SK-N-SH treated with all-trans-retinoic acid at 6 μM for 48 hours (cell line): ENCODE results near the gene AGMO.

Experiments
- ATAC-seq: fragments of 200-7000 bp; cut with Tn5 transposase; 3 replicates; pipeline ENCODE4 v1.9.1; 2020; ENCODE audit warnings: mild to moderate bottlenecking, moderate library complexity
- BACH2 ChIP-seq: fragments of 250-450 bp; sonication (Bioruptor Pico); IDR thresholded peaks from 2 replicates; pipeline ENCODE4 v1.9.0; 2021; ENCODE audit warnings: mild to moderate bottlenecking, borderline replicate concordance
- CSDC2 ChIP-seq: fragments of 250-450 bp; sonication (Bioruptor Pico); IDR thresholded peaks from 2 replicates; pipeline ENCODE4 v1.5.0; 2020; ENCODE audit warnings: mild to moderate bottlenecking, moderate library complexity
- CSRNP3 ChIP-seq: fragments of 250-450 bp; sonication (Bioruptor Pico); IDR thresholded peaks from 2 replicates; pipeline ENCODE4 v1.5.1; 2021; ENCODE audit warnings: mild to moderate bottlenecking, moderate library complexity
- GLIS3 ChIP-seq: fragments of 250-450 bp; sonication (Bioruptor Pico); IDR thresholded peaks from 2 replicates; pipeline ENCODE4 v1.5.0; 2020; ENCODE audit warnings: mild to moderate bottlenecking, moderate library complexity
- ISL1 ChIP-seq: fragments of 250-450 bp; sonication (Bioruptor Pico); IDR thresholded peaks from 2 replicates; pipeline ENCODE4 v2.1.2; 2022; ENCODE audit warnings: mild to moderate bottlenecking, moderate library complexity
- PATZ1 ChIP-seq: fragments of 250-450 bp; sonication (Bioruptor Pico); IDR thresholded peaks from 2 replicates; pipeline ENCODE4 v1.8.0; 2020; ENCODE audit warnings: mild to moderate bottlenecking, moderate library complexity, borderline replicate concordance
- PPARA ChIP-seq: fragments of 250-450 bp; sonication (Bioruptor Pico); IDR thresholded peaks from 2 replicates; pipeline ENCODE4 v1.5.0; 2020; ENCODE audit warnings: mild to moderate bottlenecking, borderline replicate concordance
- RARB ChIP-seq: fragments of 250-450 bp; sonication (Bioruptor Pico); IDR thresholded peaks from 2 replicates; pipeline ENCODE4 v1.8.0; 2021; ENCODE audit warnings: mild to moderate bottlenecking, moderate library complexity
- SNAI2 ChIP-seq: fragments of 250-450 bp; sonication (Bioruptor Pico); IDR thresholded peaks from 2 replicates; pipeline ENCODE4 v1.5.0; 2020; ENCODE audit warnings: mild to moderate bottlenecking, moderate library complexity
- TCF4 ChIP-seq: fragments of 250-450 bp; sonication (Bioruptor Pico); IDR thresholded peaks from 2 replicates; pipeline ENCODE4 v1.8.0; 2021; ENCODE audit warnings: mild to moderate bottlenecking, moderate library complexity, borderline replicate concordance
- TOX ChIP-seq: fragments of 250-450 bp; sonication (Bioruptor Pico); IDR thresholded peaks from 2 replicates; pipeline ENCODE4 v1.8.0; 2021; ENCODE audit warnings: mild to moderate bottlenecking, moderate library complexity, borderline replicate concordance
- TSHZ2 ChIP-seq: fragments of 250-450 bp; sonication (Bioruptor Pico); IDR thresholded peaks from 2 replicates; pipeline ENCODE4 v1.5.0; 2020; ENCODE audit warnings: mild to moderate bottlenecking, moderate library complexity
- ZC3H10 ChIP-seq: fragments of 250-450 bp; sonication (Bioruptor Pico); IDR thresholded peaks from 2 replicates; pipeline ENCODE4 v1.5.1; 2021; ENCODE audit warnings: mild to moderate bottlenecking, moderate library complexity
- ZFP3 ChIP-seq: fragments of 250-450 bp; sonication (Bioruptor Pico); IDR thresholded peaks from 2 replicates; pipeline ENCODE4 v1.5.0; 2020; ENCODE audit warnings: mild to moderate bottlenecking, moderate library complexity
- ZFP30 ChIP-seq: fragments of 450-650 bp; formaldehyde crosslinking; IDR thresholded peaks from 2 replicates; pipeline ENCODE4 v1.5.0; 2022; ENCODE audit warnings: mild to moderate bottlenecking, moderate library complexity
- ZNF565 ChIP-seq: fragments of 450-650 bp; formaldehyde crosslinking; conservative IDR thresholded peaks from 2 replicates; pipeline ENCODE4 v1.5.0; 2020; ENCODE audit warnings: low read depth, mild to moderate bottlenecking, moderate library complexity
- ZNF70 ChIP-seq: fragments of 450-650 bp; formaldehyde crosslinking; IDR thresholded peaks from 2 replicates; pipeline ENCODE4 v1.5.0; 2020; ENCODE audit warnings: mild to moderate bottlenecking, moderate library complexity
- ZNF8 ChIP-seq: fragments of 450-650 bp; formaldehyde crosslinking; IDR thresholded peaks from 2 replicates; pipeline ENCODE4 v1.5.0; 2020; ENCODE audit warnings: mild to moderate bottlenecking, moderate library complexity
- TF ChIP-seq, protein P1 (sequence below): fragments of 250-450 bp; sonication (Bioruptor Pico); IDR thresholded peaks from 2 replicates; pipeline ENCODE4 v1.8.0; 2021; ENCODE audit warnings: low read depth, mild to moderate bottlenecking, moderate library complexity, borderline replicate concordance

AGMO gene

GRCh38 chr7:15317215-15317614 is 244.6 kb downstream of the AGMO start:
- TF ChIP-seq ZFP3, result no peak
- ATAC-seq, result no peak

- no peak for ATAC-seq
- no peak for TF ChIP-seq ZC3H10 (CRISPR knock-in tag)
- no peak for TF ChIP-seq TSHZ2 (CRISPR knock-in tag)
- TF ChIP-seq, protein P1, sequence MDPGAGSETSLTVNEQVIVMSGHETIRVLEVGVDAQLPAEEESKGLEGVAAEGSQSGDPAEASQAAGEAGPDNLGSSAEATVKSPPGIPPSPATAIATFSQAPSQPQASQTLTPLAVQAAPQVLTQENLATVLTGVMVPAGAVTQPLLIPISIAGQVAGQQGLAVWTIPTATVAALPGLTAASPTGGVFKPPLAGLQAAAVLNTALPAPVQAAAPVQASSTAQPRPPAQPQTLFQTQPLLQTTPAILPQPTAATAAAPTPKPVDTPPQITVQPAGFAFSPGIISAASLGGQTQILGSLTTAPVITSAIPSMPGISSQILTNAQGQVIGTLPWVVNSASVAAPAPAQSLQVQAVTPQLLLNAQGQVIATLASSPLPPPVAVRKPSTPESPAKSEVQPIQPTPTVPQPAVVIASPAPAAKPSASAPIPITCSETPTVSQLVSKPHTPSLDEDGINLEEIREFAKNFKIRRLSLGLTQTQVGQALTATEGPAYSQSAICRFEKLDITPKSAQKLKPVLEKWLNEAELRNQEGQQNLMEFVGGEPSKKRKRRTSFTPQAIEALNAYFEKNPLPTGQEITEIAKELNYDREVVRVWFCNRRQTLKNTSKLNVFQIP (CRISPR knock-in tag), result no peak
- no peak for TF ChIP-seq ZFP30 (CRISPR knock-in tag)
- no peak for TF ChIP-seq RARB (CRISPR knock-in tag)
- TF ChIP-seq ZNF8 (CRISPR knock-in tag), result no peak
- no peak for TF ChIP-seq SNAI2 (CRISPR knock-in tag)
These were observed 246.1 kb downstream of the AGMO start for GRCh38 chr7:15315678-15316077.

DNA sequence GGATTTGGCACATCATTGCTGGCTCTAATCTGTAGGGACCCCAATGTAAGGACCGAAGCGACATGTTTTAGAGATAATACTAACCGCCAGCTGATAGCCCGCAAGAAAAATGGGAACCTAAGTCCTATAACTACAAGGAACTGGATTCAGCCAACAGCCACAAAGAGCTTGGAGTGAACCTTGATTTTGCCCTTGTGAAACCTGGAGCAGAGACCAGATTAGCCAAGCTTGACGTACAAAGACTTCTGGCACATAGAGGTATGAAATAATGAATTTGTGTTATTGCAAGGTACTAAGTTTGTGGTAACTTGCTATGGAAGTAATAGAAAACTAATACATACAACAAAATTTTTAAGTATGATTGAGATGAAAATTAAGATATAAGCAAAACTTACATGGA is 246.9 kb downstream of the AGMO start:
- TF ChIP-seq RARB (CRISPR knock-in tag), result no peak
- no peak for TF ChIP-seq TSHZ2 (CRISPR knock-in tag)
- no peak for ATAC-seq

GRCh38 chr7:15313361-15313760 is 248.5 kb downstream of the AGMO start:
- no peak for ATAC-seq
- no peak for TF ChIP-seq SNAI2 (CRISPR knock-in tag)
- TF ChIP-seq RARB (CRISPR knock-in tag), result no peak
- TF ChIP-seq PPARA (CRISPR knock-in tag), result no peak
- no peak for TF ChIP-seq ZNF70
- no peak for TF ChIP-seq PATZ1 (CRISPR knock-in tag)
- no peak for TF ChIP-seq TOX (CRISPR knock-in tag)
- no peak for TF ChIP-seq BACH2 (CRISPR knock-in tag)
- TF ChIP-seq GLIS3 (CRISPR knock-in tag), result no peak
- TF ChIP-seq CSDC2, result no peak
- TF ChIP-seq CSRNP3 (CRISPR knock-in tag), result no peak
- no peak for TF ChIP-seq ZNF8 (CRISPR knock-in tag)

DNA sequence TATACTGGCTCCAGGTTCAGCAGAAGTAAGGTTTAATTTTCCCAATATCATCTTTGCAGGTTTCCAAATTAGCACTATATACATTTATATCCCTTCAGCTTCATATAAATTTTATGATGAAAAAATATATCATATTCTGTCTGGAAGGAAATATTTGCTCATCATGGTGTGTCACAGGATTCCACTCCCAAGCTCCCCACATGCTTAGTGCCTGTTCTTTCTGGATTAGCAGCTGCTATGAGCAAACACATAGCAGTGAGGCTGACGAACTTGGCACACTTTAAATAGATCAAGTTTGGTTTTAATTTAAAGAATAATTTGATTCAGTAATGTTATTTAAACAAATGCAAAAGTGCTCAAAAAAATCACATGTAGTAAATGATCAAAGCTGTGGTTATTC is 251.9 kb downstream of the AGMO start:
- ATAC-seq, result no peak
- TF ChIP-seq PPARA (CRISPR knock-in tag) (no peak), TOX (CRISPR knock-in tag) (no peak), TCF4 (no peak), ZNF8 (CRISPR knock-in tag) (no peak), ZFP3 (no peak), ISL1 (no peak), ZNF565 (no peak), GLIS3 (CRISPR knock-in tag) (no peak)
